ENCODE data around the gene GPR137C. TPM values are rescaled to one million over a fixed set of nuclear protein-coding genes. Genes with fewer than 3 reads are reported as not detected.

GPR137C gene
- total RNA-seq, 1 experiment from 2014 or later = 2.7 TPM

DNA sequence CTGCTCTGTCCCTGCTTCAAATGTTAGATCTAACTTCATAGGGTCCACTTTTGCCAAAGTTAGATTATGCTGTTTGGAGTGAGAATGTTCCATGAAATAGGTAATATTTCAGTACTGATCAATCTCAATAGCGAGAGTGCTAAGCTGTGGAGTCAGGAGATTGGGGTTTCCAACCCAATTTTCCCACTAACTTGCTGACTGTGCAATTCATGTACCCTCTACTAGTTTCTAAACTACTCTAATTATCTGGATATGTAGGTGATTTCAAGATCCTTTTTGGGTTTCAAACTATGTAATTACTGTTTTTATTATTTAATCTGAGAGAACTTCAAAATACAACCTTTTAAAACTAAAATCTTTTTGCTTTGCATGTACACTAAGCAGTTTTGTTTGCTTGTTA lies 45.9 kb downstream of the GPR137C start (continued):
- TF ChIP-seq HMGA2 (CRISPR knock-in tag; IDR thresholded peaks at IDR 0.05) = no peak

DNA sequence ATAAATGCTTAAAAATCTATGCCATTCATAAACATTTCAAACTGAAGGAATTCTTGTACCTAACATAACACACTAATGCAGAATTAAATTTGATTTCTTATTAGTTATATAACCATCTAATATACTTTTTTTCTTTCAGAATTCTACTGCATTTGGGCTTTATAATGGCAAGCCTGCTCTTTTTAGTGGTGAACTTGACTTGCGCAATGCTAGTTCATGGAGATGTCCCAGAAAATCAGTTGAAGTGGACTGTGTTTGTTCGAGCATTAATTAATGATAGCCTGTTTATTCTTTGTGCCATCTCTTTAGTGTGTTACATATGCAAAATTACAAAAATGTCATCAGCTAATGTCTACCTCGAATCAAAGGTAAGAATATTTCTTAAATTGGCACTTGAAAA lies 47.3 kb downstream of the GPR137C start:
- Mint-ChIP-seq H3K27me3 (ENCODE audit: low read depth) (no peaks in the 10 kb centered on the region), H3K4me3 (no peak overlapping the region), H3K4me1 (peaks cover 9% of the 10 kb centered on the region), H3K27ac (no peak overlapping the region), H3K36me3 (peaks cover 26% of the 10 kb centered on the region), H3K9me3 (peaks cover 30% of the 10 kb centered on the region)
- TF ChIP-seq, protein P1, sequence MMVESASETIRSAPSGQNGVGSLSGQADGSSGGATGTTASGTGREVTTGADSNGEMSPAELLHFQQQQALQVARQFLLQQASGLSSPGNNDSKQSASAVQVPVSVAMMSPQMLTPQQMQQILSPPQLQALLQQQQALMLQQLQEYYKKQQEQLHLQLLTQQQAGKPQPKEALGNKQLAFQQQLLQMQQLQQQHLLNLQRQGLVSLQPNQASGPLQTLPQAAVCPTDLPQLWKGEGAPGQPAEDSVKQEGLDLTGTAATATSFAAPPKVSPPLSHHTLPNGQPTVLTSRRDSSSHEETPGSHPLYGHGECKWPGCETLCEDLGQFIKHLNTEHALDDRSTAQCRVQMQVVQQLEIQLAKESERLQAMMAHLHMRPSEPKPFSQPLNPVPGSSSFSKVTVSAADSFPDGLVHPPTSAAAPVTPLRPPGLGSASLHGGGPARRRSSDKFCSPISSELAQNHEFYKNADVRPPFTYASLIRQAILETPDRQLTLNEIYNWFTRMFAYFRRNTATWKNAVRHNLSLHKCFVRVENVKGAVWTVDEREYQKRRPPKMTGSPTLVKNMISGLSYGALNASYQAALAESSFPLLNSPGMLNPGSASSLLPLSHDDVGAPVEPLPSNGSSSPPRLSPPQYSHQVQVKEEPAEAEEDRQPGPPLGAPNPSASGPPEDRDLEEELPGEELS (CRISPR knock-in tag; IDR thresholded peaks at IDR 0.05) = no peak
- TF ChIP-seq FOXK1 (CRISPR knock-in tag; IDR thresholded peaks at IDR 0.05) = no peak
- no peak for TF ChIP-seq FOXP1 (CRISPR knock-in tag; IDR thresholded peaks at IDR 0.05; ENCODE audit: borderline replicate concordance)
- TF ChIP-seq HMGA2 (CRISPR knock-in tag; IDR thresholded peaks at IDR 0.05) = no peak
- no peak for TF ChIP-seq GABPB1 (CRISPR knock-in tag; IDR thresholded peaks at IDR 0.05)
- no peak for TF ChIP-seq PRRX2 (CRISPR knock-in tag; IDR thresholded peaks at IDR 0.05)
- TF ChIP-seq TEAD1 (CRISPR knock-in tag; IDR thresholded peaks at IDR 0.05) = no peak
- TF ChIP-seq, protein P2, sequence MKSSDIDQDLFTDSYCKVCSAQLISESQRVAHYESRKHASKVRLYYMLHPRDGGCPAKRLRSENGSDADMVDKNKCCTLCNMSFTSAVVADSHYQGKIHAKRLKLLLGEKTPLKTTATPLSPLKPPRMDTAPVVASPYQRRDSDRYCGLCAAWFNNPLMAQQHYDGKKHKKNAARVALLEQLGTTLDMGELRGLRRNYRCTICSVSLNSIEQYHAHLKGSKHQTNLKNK (CRISPR knock-in tag; IDR thresholded peaks at IDR 0.05) = no peak
- TF ChIP-seq, protein P3, sequence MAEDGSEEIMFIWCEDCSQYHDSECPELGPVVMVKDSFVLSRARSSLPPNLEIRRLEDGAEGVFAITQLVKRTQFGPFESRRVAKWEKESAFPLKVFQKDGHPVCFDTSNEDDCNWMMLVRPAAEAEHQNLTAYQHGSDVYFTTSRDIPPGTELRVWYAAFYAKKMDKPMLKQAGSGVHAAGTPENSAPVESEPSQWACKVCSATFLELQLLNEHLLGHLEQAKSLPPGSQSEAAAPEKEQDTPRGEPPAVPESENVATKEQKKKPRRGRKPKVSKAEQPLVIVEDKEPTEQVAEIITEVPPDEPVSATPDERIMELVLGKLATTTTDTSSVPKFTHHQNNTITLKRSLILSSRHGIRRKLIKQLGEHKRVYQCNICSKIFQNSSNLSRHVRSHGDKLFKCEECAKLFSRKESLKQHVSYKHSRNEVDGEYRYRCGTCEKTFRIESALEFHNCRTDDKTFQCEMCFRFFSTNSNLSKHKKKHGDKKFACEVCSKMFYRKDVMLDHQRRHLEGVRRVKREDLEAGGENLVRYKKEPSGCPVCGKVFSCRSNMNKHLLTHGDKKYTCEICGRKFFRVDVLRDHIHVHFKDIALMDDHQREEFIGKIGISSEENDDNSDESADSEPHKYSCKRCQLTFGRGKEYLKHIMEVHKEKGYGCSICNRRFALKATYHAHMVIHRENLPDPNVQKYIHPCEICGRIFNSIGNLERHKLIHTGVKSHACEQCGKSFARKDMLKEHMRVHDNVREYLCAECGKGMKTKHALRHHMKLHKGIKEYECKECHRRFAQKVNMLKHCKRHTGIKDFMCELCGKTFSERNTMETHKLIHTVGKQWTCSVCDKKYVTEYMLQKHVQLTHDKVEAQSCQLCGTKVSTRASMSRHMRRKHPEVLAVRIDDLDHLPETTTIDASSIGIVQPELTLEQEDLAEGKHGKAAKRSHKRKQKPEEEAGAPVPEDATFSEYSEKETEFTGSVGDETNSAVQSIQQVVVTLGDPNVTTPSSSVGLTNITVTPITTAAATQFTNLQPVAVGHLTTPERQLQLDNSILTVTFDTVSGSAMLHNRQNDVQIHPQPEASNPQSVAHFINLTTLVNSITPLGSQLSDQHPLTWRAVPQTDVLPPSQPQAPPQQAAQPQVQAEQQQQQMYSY (CRISPR knock-in tag; IDR thresholded peaks at IDR 0.05) = no peak
- TF ChIP-seq, protein P4, sequence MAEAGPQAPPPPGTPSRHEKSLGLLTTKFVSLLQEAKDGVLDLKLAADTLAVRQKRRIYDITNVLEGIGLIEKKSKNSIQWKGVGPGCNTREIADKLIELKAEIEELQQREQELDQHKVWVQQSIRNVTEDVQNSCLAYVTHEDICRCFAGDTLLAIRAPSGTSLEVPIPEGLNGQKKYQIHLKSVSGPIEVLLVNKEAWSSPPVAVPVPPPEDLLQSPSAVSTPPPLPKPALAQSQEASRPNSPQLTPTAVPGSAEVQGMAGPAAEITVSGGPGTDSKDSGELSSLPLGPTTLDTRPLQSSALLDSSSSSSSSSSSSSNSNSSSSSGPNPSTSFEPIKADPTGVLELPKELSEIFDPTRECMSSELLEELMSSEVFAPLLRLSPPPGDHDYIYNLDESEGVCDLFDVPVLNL (CRISPR knock-in tag; IDR thresholded peaks at IDR 0.05; ENCODE audit: borderline replicate concordance, low read depth) = no peak
- CTCF ChIA-PET = no interaction called here
- ATAC-seq (no peak), DNase-seq (ENCODE audit: low spot score) (no peak)
- POLR2A ChIA-PET = no interaction called here

DNA sequence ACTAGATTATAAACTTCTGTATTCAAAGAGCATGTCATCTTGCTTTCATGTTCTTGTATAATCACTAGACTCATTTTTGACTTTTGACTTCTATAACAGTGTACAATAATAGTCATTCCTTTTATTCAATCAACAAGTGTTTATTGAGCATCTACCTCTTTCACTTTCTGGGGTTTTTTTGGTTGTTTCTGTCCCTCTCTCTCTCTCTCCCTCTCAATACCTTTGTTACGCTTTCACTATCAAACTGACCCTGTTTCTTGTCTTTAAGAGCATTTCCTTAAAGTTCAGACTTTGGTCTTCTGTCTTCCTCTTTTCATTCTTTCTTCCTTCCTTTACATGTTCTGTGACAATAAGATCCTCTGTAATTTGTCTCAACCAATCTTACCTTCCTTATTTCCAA lies 49.5 kb downstream of the GPR137C start:
- H3K4me3 Mint-ChIP-seq = no peak overlapping the region
- H3K27ac Mint-ChIP-seq = no peak overlapping the region
- H3K4me1 Mint-ChIP-seq = no peaks in the 10 kb centered on the region; the same call in 1 of the 2 replicates
- peaks cover 12% of the 10 kb centered on the region for H3K36me3 Mint-ChIP-seq
- H3K27me3 Mint-ChIP-seq (ENCODE audit: low read depth) = no peaks in the 10 kb centered on the region
- H3K9me3 Mint-ChIP-seq = peaks cover 20% of the 10 kb centered on the region
- no peak for ATAC-seq
- POLR2A ChIA-PET = no interaction called here
- DNase-seq (ENCODE audit: low spot score) = no peak
- CTCF ChIA-PET = no interaction called here
- TF ChIP-seq SOX15 (CRISPR knock-in tag; IDR thresholded peaks at IDR 0.05) (no peak), ZNF317 (CRISPR knock-in tag; IDR thresholded peaks at IDR 0.05; ENCODE audit: borderline replicate concordance, low read depth) (no peak), CREB1 (CRISPR knock-in tag; IDR thresholded peaks at IDR 0.05) (no peak), GRHL2 (CRISPR knock-in tag; IDR thresholded peaks at IDR 0.05; ENCODE audit: insufficient replicate concordance, severe bottlenecking) (no peak), ZNF219 (CRISPR knock-in tag; IDR thresholded peaks at IDR 0.05; ENCODE audit: borderline replicate concordance) (no peak), ETV6 (CRISPR knock-in tag; IDR thresholded peaks at IDR 0.05) (no peak), ELF4 (CRISPR knock-in tag; IDR thresholded peaks at IDR 0.05; ENCODE audit: low read depth) (no peak), NR2C2 (CRISPR knock-in tag; IDR thresholded peaks at IDR 0.05) (no peak), ZNF396 (CRISPR knock-in tag; IDR thresholded peaks at IDR 0.05; ENCODE audit: borderline replicate concordance) (no peak), FOXJ3 (CRISPR knock-in tag; IDR thresholded peaks at IDR 0.05; ENCODE audit: borderline replicate concordance) (no peak), PRRX2 (CRISPR knock-in tag; IDR thresholded peaks at IDR 0.05) (no peak), ZNF138 (CRISPR knock-in tag; conservative IDR thresholded peaks at IDR 0.05) (no peak)
- TF ChIP-seq, protein P5, sequence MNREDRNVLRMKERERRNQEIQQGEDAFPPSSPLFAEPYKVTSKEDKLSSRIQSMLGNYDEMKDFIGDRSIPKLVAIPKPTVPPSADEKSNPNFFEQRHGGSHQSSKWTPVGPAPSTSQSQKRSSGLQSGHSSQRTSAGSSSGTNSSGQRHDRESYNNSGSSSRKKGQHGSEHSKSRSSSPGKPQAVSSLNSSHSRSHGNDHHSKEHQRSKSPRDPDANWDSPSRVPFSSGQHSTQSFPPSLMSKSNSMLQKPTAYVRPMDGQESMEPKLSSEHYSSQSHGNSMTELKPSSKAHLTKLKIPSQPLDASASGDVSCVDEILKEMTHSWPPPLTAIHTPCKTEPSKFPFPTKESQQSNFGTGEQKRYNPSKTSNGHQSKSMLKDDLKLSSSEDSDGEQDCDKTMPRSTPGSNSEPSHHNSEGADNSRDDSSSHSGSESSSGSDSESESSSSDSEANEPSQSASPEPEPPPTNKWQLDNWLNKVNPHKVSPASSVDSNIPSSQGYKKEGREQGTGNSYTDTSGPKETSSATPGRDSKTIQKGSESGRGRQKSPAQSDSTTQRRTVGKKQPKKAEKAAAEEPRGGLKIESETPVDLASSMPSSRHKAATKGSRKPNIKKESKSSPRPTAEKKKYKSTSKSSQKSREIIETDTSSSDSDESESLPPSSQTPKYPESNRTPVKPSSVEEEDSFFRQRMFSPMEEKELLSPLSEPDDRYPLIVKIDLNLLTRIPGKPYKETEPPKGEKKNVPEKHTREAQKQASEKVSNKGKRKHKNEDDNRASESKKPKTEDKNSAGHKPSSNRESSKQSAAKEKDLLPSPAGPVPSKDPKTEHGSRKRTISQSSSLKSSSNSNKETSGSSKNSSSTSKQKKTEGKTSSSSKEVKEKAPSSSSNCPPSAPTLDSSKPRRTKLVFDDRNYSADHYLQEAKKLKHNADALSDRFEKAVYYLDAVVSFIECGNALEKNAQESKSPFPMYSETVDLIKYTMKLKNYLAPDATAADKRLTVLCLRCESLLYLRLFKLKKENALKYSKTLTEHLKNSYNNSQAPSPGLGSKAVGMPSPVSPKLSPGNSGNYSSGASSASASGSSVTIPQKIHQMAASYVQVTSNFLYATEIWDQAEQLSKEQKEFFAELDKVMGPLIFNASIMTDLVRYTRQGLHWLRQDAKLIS (CRISPR knock-in tag; IDR thresholded peaks at IDR 0.05; ENCODE audit: borderline replicate concordance) = no peak
- TF ChIP-seq, protein P4 (CRISPR knock-in tag; IDR thresholded peaks at IDR 0.05; ENCODE audit: borderline replicate concordance, low read depth) = no peak
